GM12801 (cell line): Measurements from ENCODE around the gene HOXB9.

Source experiments
- CTCF ChIP-seq: IDR thresholded peaks from one replicate; pipeline ENCODE4 v1.5.1; 2011; ENCODE audit warnings: control low read depth; ENCODE audit not compliant: insufficient read length; ENCODE audit errors: extremely low read depth

The HOXB9 gene

GRCh38 chr17:48605409-48605919, 20.7 kb downstream of the HOXB9 start:
- TF ChIP-seq CTCF = no peak

GRCh38 chr17:48604770-48605329, 21.3 kb downstream of the HOXB9 start, which contains the start of gene HOXB6:
Gene HOXB6 (minus strand): TSS chr17:48604986. CDS start chr17:48598150, 6,836 bp downstream.
- TF ChIP-seq CTCF = no peak

- no peak for TF ChIP-seq CTCF
Measured at GRCh38 chr17:48603959-48604769, 22.0 kb downstream of the HOXB9 start.

- TF ChIP-seq CTCF = no peak
Measured at GRCh38 chr17:48601539-48602425, 24.4 kb downstream of the HOXB9 start.

GRCh38 chr17:48601207-48601538, 25.0 kb downstream of the HOXB9 start:
- TF ChIP-seq CTCF = no peak

GRCh38 chr17:48600244-48601098, 25.7 kb downstream of the HOXB9 start:
- no peak for TF ChIP-seq CTCF
